Liver (tissue), 9 donors: Measurements from ENCODE around the gene OR2Y1. TPM values are rescaled to one million over a fixed set of nuclear protein-coding genes. Genes with fewer than 3 reads are reported as not detected.
A peak's percentile ranks its signal among the peaks of the same experiment; 100 is the strongest.

Experiments used
- DNase-seq: peaks from one replicate; pipeline ENCODE4 v3.0.0-alpha.2; 2017; ENCODE audit warnings: low spot score
- H3K27ac ChIP-seq, 2 donors: one replicate each; pipeline ENCODE4 v1.7.0; 2013; ENCODE audit warnings: inconsistent platforms in 2 of 2, low read length in 2 of 2, control low read depth in 1 of 2, low read depth in 1 of 2, mild to moderate bottlenecking in 1 of 2
- H3K27me3 ChIP-seq, 4 donors: one replicate each; pipeline versions ENCODE4 v1.6.1 to v1.7.0; 2013; ENCODE audit warnings: low read length in 3 of 4, inconsistent platforms in 1 of 4, mild to moderate bottlenecking in 1 of 4, moderate library complexity in 1 of 4; ENCODE audit not compliant: control insufficient read depth in 4 of 4, insufficient read depth in 4 of 4
- H3K36me3 ChIP-seq, 4 donors: one replicate each; pipeline versions ENCODE4 v1.6.1 to v1.7.0; 2013; ENCODE audit warnings: low read length in 3 of 4, mild to moderate bottlenecking in 3 of 4, low read depth in 1 of 4, moderate library complexity in 1 of 4; ENCODE audit not compliant: control insufficient read depth in 4 of 4, insufficient read depth in 3 of 4
- H3K4me1 ChIP-seq, 4 donors: one replicate each; pipeline versions ENCODE4 v1.6.1 to v1.7.0; 2013; ENCODE audit warnings: low read length in 3 of 4, mild to moderate bottlenecking in 3 of 4, moderate library complexity in 1 of 4; ENCODE audit not compliant: control insufficient read depth in 4 of 4, insufficient read depth in 4 of 4
- H3K4me3 ChIP-seq, 3 donors: one replicate each; pipeline versions ENCODE4 v1.6.1 to v1.7.0; 2013; ENCODE audit warnings: low read length in 3 of 3, control low read depth in 1 of 3, low read depth in 1 of 3, mild to moderate bottlenecking in 1 of 3
- H3K9ac ChIP-seq, 2 donors: one replicate each; pipeline ENCODE4 v1.7.0; 2013; ENCODE audit warnings: low read length in 2 of 2, mild to moderate bottlenecking in 2 of 2, moderate library complexity in 2 of 2, control low read depth in 1 of 2, low read depth in 1 of 2
- H3K9me3 ChIP-seq, 4 donors: one replicate each; pipeline versions ENCODE4 v1.6.1 to v1.7.0; 2013; ENCODE audit warnings: low read length in 3 of 4; ENCODE audit not compliant: control insufficient read depth in 4 of 4
- CTCF ChIP-seq: fragments of 150-350 bp; IDR thresholded peaks from 2 replicates; pipeline ENCODE4 v1.5.1; 2017; ENCODE audit warnings: improper control_type of control experiment, low read depth, low read length; ENCODE audit not compliant: missing input control
- EGR1 ChIP-seq, 2 donors: IDR thresholded peaks; 2 replicates each; pipeline ENCODE4 v1.6.1; 2016 to 2018; ENCODE audit warnings: antibody characterized with exemption in 2 of 2, low read depth in 2 of 2
- FOXA1 ChIP-seq: IDR thresholded peaks from 2 replicates; pipeline ENCODE4 v1.6.1; 2016; ENCODE audit warnings: antibody characterized with exemption
- FOXA2 ChIP-seq: IDR thresholded peaks from 2 replicates; pipeline ENCODE4 v1.6.1; 2016; ENCODE audit warnings: antibody characterized with exemption
- GABPA ChIP-seq, 2 donors: IDR thresholded peaks in 1 of 2; conservative IDR thresholded peaks in 1 of 2; 2 replicates each; pipeline ENCODE4 v1.6.1; 2016; ENCODE audit warnings: antibody characterized with exemption in 2 of 2, mild to moderate bottlenecking in 1 of 2, moderate library complexity in 1 of 2
- HNF4A ChIP-seq, 2 donors: conservative IDR thresholded peaks; 2 replicates each; pipeline ENCODE4 v1.6.1; 2016; ENCODE audit warnings: antibody characterized with exemption in 2 of 2, mild to moderate bottlenecking in 2 of 2
- HNF4G ChIP-seq: IDR thresholded peaks from 2 replicates; pipeline ENCODE4 v1.6.1; 2016; ENCODE audit warnings: antibody characterized with exemption
- JUND ChIP-seq, 2 donors: IDR thresholded peaks; 2 replicates each; pipeline ENCODE4 v1.6.1; 2016; ENCODE audit warnings: antibody characterized with exemption in 2 of 2
- NR2F2 ChIP-seq: IDR thresholded peaks from 2 replicates; pipeline ENCODE4 v1.6.1; 2016; ENCODE audit warnings: antibody characterized with exemption
- RAD21 ChIP-seq, 2 donors: IDR thresholded peaks; 2 replicates each; pipeline ENCODE4 v1.6.1; 2016; ENCODE audit warnings: antibody characterized with exemption in 2 of 2, mild to moderate bottlenecking in 2 of 2
- SP1 ChIP-seq: IDR thresholded peaks from 2 replicates; pipeline ENCODE4 v1.6.1; 2018; ENCODE audit warnings: antibody characterized with exemption, mild to moderate bottlenecking
- TAF1 ChIP-seq: conservative IDR thresholded peaks from 2 replicates; pipeline ENCODE4 v1.6.1; 2016; ENCODE audit warnings: antibody characterized with exemption, mild to moderate bottlenecking
- YY1 ChIP-seq: IDR thresholded peaks from 2 replicates; pipeline ENCODE4 v1.6.1; 2016; ENCODE audit warnings: antibody characterized with exemption, mild to moderate bottlenecking
- ZBTB33 ChIP-seq: IDR thresholded peaks from 2 replicates; pipeline ENCODE4 v1.6.1; 2016; ENCODE audit warnings: antibody characterized with exemption
- WGBS: extraction: QIAGEN DNeasy Blood & Tissue Kit; methylation state at CpG from one replicate; pipeline ENCODE4 v1.1.7; 2013; 5-methylcytosine and 5-hydroxymethylcytosine counted together
- polyA plus RNA-seq, 2 donors: library from polyadenylated mRNA; stranded (reverse) in 1 of 2; unstranded in 1 of 2; fragments of 200-250 nt in 1 of 2; fragments of >200 nt in 1 of 2; fragmentation: Nextera tagmentation in 1 of 2; extraction: Ambion mirVana in 1 of 2; gene quantifications; one replicate each; pipeline versions ENCODE4 v1.2.1 to v1.2.3, GENCODE V29; 2013 to 2015
- total RNA-seq, 2 donors: library from RNA; depleted of rRNA; stranded (reverse); fragments of >200 nt; gene quantifications; one replicate each; pipeline ENCODE4 v1.2.3, GENCODE V29; 2014
- TF ChIP-seq, protein P1 (sequence below): IDR thresholded peaks from 2 replicates; pipeline ENCODE4 v1.6.1; 2016; ENCODE audit warnings: antibody characterized with exemption, mild to moderate bottlenecking
- TF ChIP-seq, protein P2 (sequence below): IDR thresholded peaks from 2 replicates; pipeline ENCODE4 v1.6.1; 2016; ENCODE audit warnings: antibody characterized with exemption
- TF ChIP-seq, protein P3 (sequence below): IDR thresholded peaks from 2 replicates; pipeline ENCODE4 v1.6.1; 2016; ENCODE audit warnings: antibody characterized with exemption
- donor health status: healthy.
- donor health status: healthy.
- donor health status: healthy.
- donor health status: healthy.
- donor health status: healthy.

OR2Y1 gene
- total and polyA plus RNA-seq, 4 donors: not detected

- H3K4me1 ChIP-seq: no peaks in the 10 kb centered on the region
- no peak for DNase-seq
- no peaks in the 10 kb centered on the region for H3K36me3 ChIP-seq
- peaks cover 0 to 4% (median under 1%) of the 10 kb centered on the region in 4 donors for H3K9me3 ChIP-seq
- TF ChIP-seq, protein P1, sequence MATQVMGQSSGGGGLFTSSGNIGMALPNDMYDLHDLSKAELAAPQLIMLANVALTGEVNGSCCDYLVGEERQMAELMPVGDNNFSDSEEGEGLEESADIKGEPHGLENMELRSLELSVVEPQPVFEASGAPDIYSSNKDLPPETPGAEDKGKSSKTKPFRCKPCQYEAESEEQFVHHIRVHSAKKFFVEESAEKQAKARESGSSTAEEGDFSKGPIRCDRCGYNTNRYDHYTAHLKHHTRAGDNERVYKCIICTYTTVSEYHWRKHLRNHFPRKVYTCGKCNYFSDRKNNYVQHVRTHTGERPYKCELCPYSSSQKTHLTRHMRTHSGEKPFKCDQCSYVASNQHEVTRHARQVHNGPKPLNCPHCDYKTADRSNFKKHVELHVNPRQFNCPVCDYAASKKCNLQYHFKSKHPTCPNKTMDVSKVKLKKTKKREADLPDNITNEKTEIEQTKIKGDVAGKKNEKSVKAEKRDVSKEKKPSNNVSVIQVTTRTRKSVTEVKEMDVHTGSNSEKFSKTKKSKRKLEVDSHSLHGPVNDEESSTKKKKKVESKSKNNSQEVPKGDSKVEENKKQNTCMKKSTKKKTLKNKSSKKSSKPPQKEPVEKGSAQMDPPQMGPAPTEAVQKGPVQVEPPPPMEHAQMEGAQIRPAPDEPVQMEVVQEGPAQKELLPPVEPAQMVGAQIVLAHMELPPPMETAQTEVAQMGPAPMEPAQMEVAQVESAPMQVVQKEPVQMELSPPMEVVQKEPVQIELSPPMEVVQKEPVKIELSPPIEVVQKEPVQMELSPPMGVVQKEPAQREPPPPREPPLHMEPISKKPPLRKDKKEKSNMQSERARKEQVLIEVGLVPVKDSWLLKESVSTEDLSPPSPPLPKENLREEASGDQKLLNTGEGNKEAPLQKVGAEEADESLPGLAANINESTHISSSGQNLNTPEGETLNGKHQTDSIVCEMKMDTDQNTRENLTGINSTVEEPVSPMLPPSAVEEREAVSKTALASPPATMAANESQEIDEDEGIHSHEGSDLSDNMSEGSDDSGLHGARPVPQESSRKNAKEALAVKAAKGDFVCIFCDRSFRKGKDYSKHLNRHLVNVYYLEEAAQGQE: no peak
- TF ChIP-seq RAD21 (IDR thresholded peaks at IDR 0.05) (peak; percentile 55 to 67), CTCF (peak; percentile 48)
- H3K9ac ChIP-seq: no peak overlapping the region
- H3K4me3 ChIP-seq: no peak overlapping the region
- H3K27me3 ChIP-seq: peaks cover 0 to 3% (median 0%) of the 10 kb centered on the region in 4 donors
- H3K27ac ChIP-seq: no peak overlapping the region
- 44% methylated on average over 6 of the region's 6 CpGs for WGBS
These were observed 20.9 kb downstream of the OR2Y1 start for GRCh38 chr5:180718810-180719453.

DNA sequence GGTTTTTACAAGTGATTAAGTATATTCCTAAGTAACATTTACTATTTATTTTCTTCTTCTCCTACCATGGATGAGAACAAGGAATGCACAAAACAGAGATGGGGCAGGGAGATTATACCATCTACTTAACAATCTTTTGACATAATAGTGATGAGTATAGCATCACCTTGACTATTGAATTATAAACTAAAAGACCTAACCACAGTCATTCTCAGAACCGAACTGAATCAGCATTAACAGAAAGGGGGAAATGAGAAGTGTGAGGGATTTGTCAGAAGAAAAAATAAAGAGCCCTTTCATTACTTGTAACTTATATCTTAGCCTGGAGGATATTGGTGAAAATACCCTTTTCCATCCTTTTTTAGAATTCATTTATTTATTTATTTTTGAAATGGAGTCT is 21.9 kb downstream of the OR2Y1 start:
- H3K9ac ChIP-seq: no peak overlapping the region
- peaks cover 0 to 3% (median 0%) of the 10 kb centered on the region in 4 donors for H3K27me3 ChIP-seq
- H3K4me1 ChIP-seq: no peaks in the 10 kb centered on the region
- no peak overlapping the region for H3K27ac ChIP-seq
- 73% methylated on average over 1 of the region's 1 CpG for WGBS
- TF ChIP-seq, protein P1: no peak
- TF ChIP-seq YY1 (no peak), RAD21 (IDR thresholded peaks at IDR 0.05) (no peak), NR2F2 (no peak), CTCF (no peak), FOXA2 (no peak), FOXA1 (no peak), JUND (IDR thresholded peaks at IDR 0.05) (no peak), GABPA (IDR thresholded peaks at IDR 0.05 in 1 of 2, conservative IDR thresholded peaks at IDR 0.05 in 1 of 2) (no peak), HNF4A (conservative IDR thresholded peaks at IDR 0.05) (no peak), HNF4G (no peak), ZBTB33 (no peak), EGR1 (IDR thresholded peaks at IDR 0.05; ENCODE audit: low read depth in 2 of 2) (no peak), SP1 (no peak), TAF1 (no peak)
- TF ChIP-seq, protein P2, sequence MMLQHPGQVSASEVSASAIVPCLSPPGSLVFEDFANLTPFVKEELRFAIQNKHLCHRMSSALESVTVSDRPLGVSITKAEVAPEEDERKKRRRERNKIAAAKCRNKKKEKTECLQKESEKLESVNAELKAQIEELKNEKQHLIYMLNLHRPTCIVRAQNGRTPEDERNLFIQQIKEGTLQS: no peak
- TF ChIP-seq, protein P3, sequence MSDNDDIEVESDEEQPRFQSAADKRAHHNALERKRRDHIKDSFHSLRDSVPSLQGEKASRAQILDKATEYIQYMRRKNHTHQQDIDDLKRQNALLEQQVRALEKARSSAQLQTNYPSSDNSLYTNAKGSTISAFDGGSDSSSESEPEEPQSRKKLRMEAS: no peak
- H3K36me3 ChIP-seq: no peaks in the 10 kb centered on the region
- H3K4me3 ChIP-seq: no peak overlapping the region
- peaks cover 0 to 4% (median under 1%) of the 10 kb centered on the region in 4 donors for H3K9me3 ChIP-seq
- no peak for DNase-seq
